Neural cell (in vitro differentiated cells): ENCODE data around the gene EBPL. TPM values are rescaled to one million over a fixed set of nuclear protein-coding genes. Genes with fewer than 3 reads are reported as not detected.

Source experiments
- H2AFZ ChIP-seq: fragments of 200-600, 300-800 bp; sonication (generic), shearing (Covaris generic); 2 replicates; pipeline ENCODE4 v1.6.0; 2014; ENCODE audit warnings: low read depth, mild to moderate bottlenecking, antibody characterized with exemption, low read length, moderate library complexity
- H3F3A ChIP-seq: fragments of 200-600 bp; shearing (Covaris generic); 2 replicates; pipeline ENCODE4 v1.6.1; 2016; ENCODE audit warnings: mild to moderate bottlenecking, moderate library complexity, mixed read lengths, antibody characterized with exemption, low read length; ENCODE audit not compliant: insufficient read depth, poor library complexity, severe bottlenecking
- H3K27ac ChIP-seq: fragments of 200-600, 300-800 bp; sonication (generic), shearing (Covaris generic); 2 replicates; pipeline ENCODE4 v1.5.1; 2014; ENCODE audit warnings: mild to moderate bottlenecking, low read length, moderate library complexity
- H3K27me3 ChIP-seq: fragments of 300-800, 200-600 bp; sonication (generic), shearing (Covaris generic); 2 replicates; pipeline ENCODE4 v1.6.0; 2014; ENCODE audit warnings: mild to moderate bottlenecking, low read depth, low read length, moderate library complexity; ENCODE audit not compliant: insufficient read depth
- H3K36me3 ChIP-seq: fragments of 300-800, 200-600 bp; sonication (generic), shearing (Covaris generic); 2 replicates; pipeline ENCODE4 v1.5.1; 2014; ENCODE audit warnings: mild to moderate bottlenecking, antibody characterized with exemption, low read length, moderate library complexity; ENCODE audit not compliant: insufficient read depth
- H3K4me2 ChIP-seq: fragments of 300-800, 200-600 bp; sonication (generic), shearing (Covaris generic); 2 replicates; pipeline ENCODE4 v1.6.0; 2014; ENCODE audit warnings: mild to moderate bottlenecking, low read length
- H3K4me3 ChIP-seq: fragments of 300-800, 200-600 bp; sonication (generic), shearing (Covaris generic); 2 replicates; pipeline ENCODE4 v1.5.1; 2014; ENCODE audit warnings: mild to moderate bottlenecking, low read length, moderate library complexity
- H3K79me2 ChIP-seq: fragments of 200-600 bp; shearing (Covaris generic); replicated peaks from 2 replicates; pipeline ENCODE4 v1.6.0; 2014; ENCODE audit warnings: mild to moderate bottlenecking, low read length, moderate library complexity; ENCODE audit not compliant: insufficient read depth
- H3K9ac ChIP-seq: fragments of 300-800, 200-600 bp; sonication (generic), shearing (Covaris generic); 2 replicates; pipeline ENCODE4 v1.6.1; 2016; ENCODE audit warnings: mild to moderate bottlenecking, low read length, mixed read lengths
- H3K9me2 ChIP-seq: fragments of 200-600 bp; shearing (Covaris generic); 2 replicates; pipeline ENCODE4 v1.6.1; 2016; ENCODE audit warnings: mild to moderate bottlenecking, low read length, mixed read lengths; ENCODE audit not compliant: insufficient read depth
- H3K9me3 ChIP-seq: fragments of 200-600, 300-800 bp; sonication (generic), shearing (Covaris generic); 2 replicates; pipeline ENCODE4 v1.6.1; 2016; ENCODE audit warnings: mild to moderate bottlenecking, mixed run types, low read length, moderate library complexity, mixed read lengths
- H4K20me1 ChIP-seq: fragments of 200-600 bp; shearing (Covaris generic); 2 replicates; pipeline ENCODE4 v1.6.1; 2016; ENCODE audit warnings: mild to moderate bottlenecking, mixed run types; ENCODE audit not compliant: insufficient read depth
- CTCF ChIP-seq: fragments of 450-650 bp; IDR thresholded peaks from 2 replicates; pipeline ENCODE4 v1.5.1; 2014; ENCODE audit warnings: antibody characterized with exemption, mild to moderate bottlenecking, moderate library complexity; ENCODE audit not compliant: poor library complexity, severe bottlenecking
- EP300 ChIP-seq: fragments of 450-650 bp; conservative IDR thresholded peaks from 2 replicates; pipeline ENCODE4 v1.6.1; 2014; ENCODE audit warnings: antibody characterized with exemption, mild to moderate bottlenecking, moderate library complexity; ENCODE audit not compliant: poor library complexity, severe bottlenecking
- EZH2 ChIP-seq: fragments of 200-600, 300-800 bp; shearing (Covaris generic), sonication (generic); IDR thresholded peaks from 2 replicates; pipeline ENCODE4 v1.6.1; 2014; ENCODE audit warnings: antibody characterized with exemption, low read length, borderline replicate concordance, mild to moderate bottlenecking; ENCODE audit not compliant: insufficient read depth, poor library complexity, severe bottlenecking
- MXI1 ChIP-seq: fragments of 450-650 bp; conservative IDR thresholded peaks from 2 replicates; pipeline ENCODE4 v1.6.1; 2014; ENCODE audit warnings: antibody characterized with exemption, mild to moderate bottlenecking; ENCODE audit not compliant: poor library complexity, severe bottlenecking
- POLR2AphosphoS5 ChIP-seq: IDR thresholded peaks from 2 replicates; pipeline ENCODE4 v1.6.1; 2012
- RAD21 ChIP-seq: fragments of 450-650 bp; conservative IDR thresholded peaks from 2 replicates; pipeline ENCODE4 v1.6.1; 2014; ENCODE audit warnings: antibody characterized with exemption, mild to moderate bottlenecking, moderate library complexity
- REST ChIP-seq: IDR thresholded peaks from 2 replicates; pipeline ENCODE4 v1.6.1; 2012; ENCODE audit warnings: borderline replicate concordance
- SMC3 ChIP-seq: fragments of 450-650 bp; conservative IDR thresholded peaks from 2 replicates; pipeline ENCODE4 v1.6.1; 2014; ENCODE audit warnings: antibody characterized with exemption, mild to moderate bottlenecking, moderate library complexity; ENCODE audit not compliant: poor library complexity
- TAF1 ChIP-seq: IDR thresholded peaks from 2 replicates; pipeline ENCODE4 v1.6.1; 2012; ENCODE audit warnings: low read depth
- polyA plus RNA-seq: library from polyadenylated mRNA; depleted of rRNA; stranded (reverse); fragments of >200 nt; gene quantifications from 2 replicates; pipeline ENCODE4 v1.2.3, GENCODE V29; 2014

Gene EBPL
- polyA plus RNA-seq, 1 donor from 2014 or later: 41.2 TPM

- Histone ChIP-seq H2AFZ (no peak overlapping the region), H3K9me3 (no peaks in the 10 kb centered on the region), H3K9ac (no peak overlapping the region), H3K79me2 (no peaks in the 10 kb centered on the region), H3K27me3 (no peaks in the 10 kb centered on the region), H3K9me2 (no peaks in the 10 kb centered on the region), H3F3A (no peaks in the 10 kb centered on the region), H4K20me1 (no peaks in the 10 kb centered on the region), H3K4me2 (no peak overlapping the region), H3K4me3 (no peak overlapping the region), H3K36me3 (no peaks in the 10 kb centered on the region), H3K27ac (no peak overlapping the region)
- no peak for TF ChIP-seq TAF1
- TF ChIP-seq EP300: no peak
- TF ChIP-seq POLR2AphosphoS5: no peak
- no peak for TF ChIP-seq SMC3
- TF ChIP-seq MXI1: no peak
- no peak for TF ChIP-seq REST
- TF ChIP-seq CTCF: no peak
- TF ChIP-seq RAD21: no peak
- no peak for TF ChIP-seq EZH2
Observed at GRCh38 chr13:49633710-49634109, 57.6 kb downstream of the EBPL start.

GRCh38 chr13:49632156-49632555 is 59.1 kb downstream of the EBPL start:
- Histone ChIP-seq H3K9me2 (no peaks in the 10 kb centered on the region), H3K4me3 (no peak overlapping the region), H3K36me3 (no peaks in the 10 kb centered on the region), H3K79me2 (no peaks in the 10 kb centered on the region), H2AFZ (no peak overlapping the region), H3K4me2 (no peak overlapping the region), H3K27ac (no peak overlapping the region), H3F3A (no peaks in the 10 kb centered on the region), H3K9ac (no peak overlapping the region), H3K27me3 (no peaks in the 10 kb centered on the region), H3K9me3 (no peaks in the 10 kb centered on the region), H4K20me1 (no peaks in the 10 kb centered on the region)
- TF ChIP-seq SMC3 (no peak), RAD21 (no peak), POLR2AphosphoS5 (no peak), TAF1 (no peak), REST (no peak), EZH2 (no peak), CTCF (no peak), EP300 (no peak), MXI1 (no peak)
